ENCODE results near the gene FGF12.

DNA sequence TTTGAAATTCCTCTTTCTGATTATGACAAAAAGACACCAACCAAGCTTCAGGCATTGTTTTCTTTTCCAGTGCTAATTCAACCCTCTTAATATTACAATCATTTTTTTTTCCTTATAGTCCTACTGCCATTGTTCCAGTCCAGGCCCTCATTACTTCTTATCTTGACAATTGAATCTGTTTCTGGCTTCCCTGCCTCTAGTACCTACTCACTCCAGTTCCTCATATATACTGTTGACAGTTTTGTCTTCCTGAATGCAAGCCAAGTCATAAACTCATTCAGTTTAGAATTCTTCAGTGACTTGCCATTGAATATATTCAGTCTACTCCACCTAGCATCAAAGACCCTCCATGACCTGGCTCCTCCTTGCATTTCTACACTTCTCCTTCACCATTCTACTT is 507.4 kb downstream of the FGF12 start:
- TF ChIP-seq, protein P1, sequence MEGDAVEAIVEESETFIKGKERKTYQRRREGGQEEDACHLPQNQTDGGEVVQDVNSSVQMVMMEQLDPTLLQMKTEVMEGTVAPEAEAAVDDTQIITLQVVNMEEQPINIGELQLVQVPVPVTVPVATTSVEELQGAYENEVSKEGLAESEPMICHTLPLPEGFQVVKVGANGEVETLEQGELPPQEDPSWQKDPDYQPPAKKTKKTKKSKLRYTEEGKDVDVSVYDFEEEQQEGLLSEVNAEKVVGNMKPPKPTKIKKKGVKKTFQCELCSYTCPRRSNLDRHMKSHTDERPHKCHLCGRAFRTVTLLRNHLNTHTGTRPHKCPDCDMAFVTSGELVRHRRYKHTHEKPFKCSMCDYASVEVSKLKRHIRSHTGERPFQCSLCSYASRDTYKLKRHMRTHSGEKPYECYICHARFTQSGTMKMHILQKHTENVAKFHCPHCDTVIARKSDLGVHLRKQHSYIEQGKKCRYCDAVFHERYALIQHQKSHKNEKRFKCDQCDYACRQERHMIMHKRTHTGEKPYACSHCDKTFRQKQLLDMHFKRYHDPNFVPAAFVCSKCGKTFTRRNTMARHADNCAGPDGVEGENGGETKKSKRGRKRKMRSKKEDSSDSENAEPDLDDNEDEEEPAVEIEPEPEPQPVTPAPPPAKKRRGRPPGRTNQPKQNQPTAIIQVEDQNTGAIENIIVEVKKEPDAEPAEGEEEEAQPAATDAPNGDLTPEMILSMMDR (IDR thresholded peaks at IDR 0.05; ENCODE audit: low read depth, low read length, poor library complexity, severe bottlenecking): no peak
- TF ChIP-seq EZH2phosphoT487 (IDR thresholded peaks at IDR 0.05; ENCODE audit: borderline replicate concordance, low read length): no peak

All from DOHH2 (cell line).